ENCODE results near the gene JTB.

DNA sequence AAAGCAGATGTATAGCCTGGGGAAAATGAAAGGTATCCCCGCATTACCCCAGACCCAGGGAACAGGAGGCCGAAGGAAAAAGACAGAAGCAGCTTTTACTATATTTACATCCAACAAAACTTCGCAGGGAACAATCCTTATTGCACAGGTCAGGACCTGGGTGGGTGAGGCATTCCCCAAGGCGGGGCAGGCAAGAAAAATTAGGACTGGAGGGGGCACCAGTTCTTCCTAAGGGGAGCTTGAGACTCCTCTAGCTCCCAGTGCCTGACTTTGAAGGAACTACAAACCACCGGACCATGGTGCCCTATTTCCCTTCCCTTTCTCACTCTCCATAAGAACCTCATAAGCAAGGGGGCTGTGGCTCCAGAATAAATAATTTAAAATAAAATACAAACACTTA lies 48.0 kb downstream of the JTB start:
- TF ChIP-seq, protein P1, sequence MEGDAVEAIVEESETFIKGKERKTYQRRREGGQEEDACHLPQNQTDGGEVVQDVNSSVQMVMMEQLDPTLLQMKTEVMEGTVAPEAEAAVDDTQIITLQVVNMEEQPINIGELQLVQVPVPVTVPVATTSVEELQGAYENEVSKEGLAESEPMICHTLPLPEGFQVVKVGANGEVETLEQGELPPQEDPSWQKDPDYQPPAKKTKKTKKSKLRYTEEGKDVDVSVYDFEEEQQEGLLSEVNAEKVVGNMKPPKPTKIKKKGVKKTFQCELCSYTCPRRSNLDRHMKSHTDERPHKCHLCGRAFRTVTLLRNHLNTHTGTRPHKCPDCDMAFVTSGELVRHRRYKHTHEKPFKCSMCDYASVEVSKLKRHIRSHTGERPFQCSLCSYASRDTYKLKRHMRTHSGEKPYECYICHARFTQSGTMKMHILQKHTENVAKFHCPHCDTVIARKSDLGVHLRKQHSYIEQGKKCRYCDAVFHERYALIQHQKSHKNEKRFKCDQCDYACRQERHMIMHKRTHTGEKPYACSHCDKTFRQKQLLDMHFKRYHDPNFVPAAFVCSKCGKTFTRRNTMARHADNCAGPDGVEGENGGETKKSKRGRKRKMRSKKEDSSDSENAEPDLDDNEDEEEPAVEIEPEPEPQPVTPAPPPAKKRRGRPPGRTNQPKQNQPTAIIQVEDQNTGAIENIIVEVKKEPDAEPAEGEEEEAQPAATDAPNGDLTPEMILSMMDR (conservative IDR thresholded peaks at IDR 0.05; ENCODE audit: low read depth, low read length): no peak
- TF ChIP-seq EZH2 (IDR thresholded peaks at IDR 0.05; ENCODE audit: borderline replicate concordance, low read depth, low read length, poor library complexity, severe bottlenecking): no peak

Data from A673 (cell line).